Measurements from ENCODE around the gene CFI. TPM values are rescaled to one million over a fixed set of nuclear protein-coding genes. Genes with fewer than 3 reads are reported as not detected.

CFI gene
- total and polyA plus RNA-seq, 2 of the 8 experiments (the other 6 are each of a cell fraction or from before 2014, with no cell fraction given) = not detected

DNA sequence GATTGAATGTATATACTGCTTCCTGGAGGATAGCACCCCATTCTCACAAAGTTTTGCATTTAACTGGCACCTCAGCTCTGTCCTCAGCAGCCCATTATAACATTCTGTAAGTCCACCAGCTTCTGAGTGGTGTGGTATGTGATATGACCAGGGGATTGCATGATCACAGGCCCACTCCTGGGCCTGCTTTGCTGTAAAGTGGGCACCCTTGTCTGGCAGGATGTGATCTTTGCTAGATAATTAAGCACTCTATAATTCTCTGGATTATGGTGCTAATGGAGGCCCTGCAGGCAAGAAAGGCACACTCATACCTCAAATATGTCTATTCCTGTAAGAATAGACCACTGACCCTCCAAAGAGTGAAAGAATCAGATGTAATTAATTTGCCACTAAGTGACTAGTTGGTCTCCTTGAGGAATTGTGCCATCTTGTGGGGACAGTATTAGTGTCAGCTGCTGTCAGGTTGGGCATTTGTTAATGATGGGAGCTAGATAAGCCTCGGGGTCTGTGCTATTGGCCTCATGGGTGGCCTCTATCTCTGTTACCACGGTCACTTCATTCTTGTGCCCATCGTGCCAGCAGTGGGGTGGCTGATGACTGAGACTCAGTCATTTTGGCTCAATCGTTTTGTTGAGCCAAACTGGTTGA, 2.2 kb upstream of the CFI start:
- Histone ChIP-seq H3K79me2 (ENCODE audit: control insufficient read depth in 1 of 2, insufficient read depth in 2 of 2, low read length in 2 of 2) (no peaks in the 10 kb centered on the region), H3K23me2 (ENCODE audit: low read depth, low read length) (no peaks in the 10 kb centered on the region), H3K14ac (ENCODE audit: insufficient read length) (no peak overlapping the region), H2AFZ (ENCODE audit: low read length) (peak overlapping the region; percentile 1; the same call in 1 of the 2 replicates), H2BK120ac (replicated peaks; ENCODE audit: low read depth, low read length) (no peak overlapping the region), H3K27ac (ENCODE audit: low read depth, low read length) (no peak overlapping the region), H3K79me1 (ENCODE audit: low read depth, low read length) (no peaks in the 10 kb centered on the region), H2BK15ac (ENCODE audit: low read length) (no peak overlapping the region), H3K23ac (ENCODE audit: insufficient read length) (no peak overlapping the region), H3K27me3 (replicated peaks in 1 of 4; ENCODE audit: control insufficient read depth in 3 of 4, extremely low read depth in 1 of 4, insufficient read depth in 3 of 4, low read length in 3 of 4) (no peaks in the 10 kb centered on the region), H3K4me1 (replicated peaks in 1 of 4; ENCODE audit: control insufficient read depth in 3 of 4, insufficient read depth in 4 of 4, low read length in 3 of 4) (no peaks in the 10 kb centered on the region), H3K56ac (replicated peaks; ENCODE audit: insufficient read length, low read depth, low read length) (no peak overlapping the region), H3K4me2 (ENCODE audit: insufficient read depth in 1 of 2, low read depth in 2 of 2, low read length in 2 of 2) (no peak overlapping the region), H3K36me3 (ENCODE audit: control insufficient read depth in 2 of 4, insufficient read depth in 4 of 4, low read length in 3 of 4) (no peaks in the 10 kb centered on the region), H3K18ac (ENCODE audit: extremely low read depth, low read length) (no peak overlapping the region), H4K91ac (replicated peaks; ENCODE audit: insufficient read length, low read length) (no peak overlapping the region), H2BK5ac (ENCODE audit: low read depth, low read length) (no peak overlapping the region), H2BK20ac (ENCODE audit: low read length) (no peak overlapping the region), H3K4ac (replicated peaks; ENCODE audit: insufficient read length, low read depth, low read length) (no peak overlapping the region), H3K9ac (replicated peaks in 1 of 4; ENCODE audit: extremely low read depth in 1 of 4, low read depth in 3 of 4, low read length in 3 of 4) (no peak overlapping the region), H4K20me1 (replicated peaks in 1 of 2; ENCODE audit: control insufficient read depth in 1 of 2, insufficient read depth in 2 of 2, low read length in 2 of 2) (no peaks in the 10 kb centered on the region), H4K5ac (ENCODE audit: insufficient read length, low read depth, low read length) (no peak overlapping the region), H4K8ac (ENCODE audit: extremely low read depth, insufficient read depth, low read length) (no peak overlapping the region), H3K9me3 (ENCODE audit: insufficient read depth in 2 of 2, low read depth in 1 of 2, low read length in 1 of 2) (no peaks in the 10 kb centered on the region), H2AK5ac (ENCODE audit: low read depth, low read length) (no peak overlapping the region), H2BK12ac (ENCODE audit: low read depth, low read length) (no peak overlapping the region), H3K4me3 (ENCODE audit: extremely low read depth in 1 of 4, insufficient read depth in 2 of 4, low read depth in 3 of 4, low read length in 4 of 4) (no peak overlapping the region)
- POLR2A ChIA-PET (ENCODE audit: partially characterized antibody) = interaction anchor here (1.2 to 1.4 kb wide), 2 partner anchors 100 to 102 kb away, joined by 3 to 4 read pairs; partner anchors contain the start of gene CASP6
- DNase-seq (ENCODE audit: low read depth in 1 of 2, low spot score in 2 of 2) (no peak), FAIRE-seq (peak; percentile 71)
- 58% methylated on average over 4 of the region's 4 CpGs; no CpG with 5 or more reads in 1 of the 2 experiments for WGBS, 2 experiments (ENCODE audit: extremely low coverage in 1 of 2, insufficient coverage in 1 of 2, insufficient read length in 1 of 2, insufficient replicate concordance in 2 of 2, low coverage in 1 of 2, low lambda C conversion rate in 2 of 2, missing lambda C conversion rate in 1 of 2)
- CTCF ChIA-PET (ENCODE audit: partially characterized antibody) = interaction anchor here (0.6 to 1.8 kb wide), 15 partner anchors 9 to 1543 kb away, joined by 3 to 10 read pairs (median 3); partner anchors contain the start of gene CASP6
- TF ChIP-seq FOSL1 (IDR thresholded peaks at IDR 0.05; ENCODE audit: insufficient read depth, low read depth, low read length) (no peak), CTBP2 (IDR thresholded peaks at IDR 0.05; ENCODE audit: borderline replicate concordance, insufficient read depth, insufficient read length, low read length) (no peak), BCL11A (IDR thresholded peaks at IDR 0.05; ENCODE audit: low read depth in 2 of 2, low read length in 2 of 2) (no peak), YY1 (IDR thresholded peaks at IDR 0.05; ENCODE audit: low read depth, low read length) (no peak)
- TF ChIP-seq, protein P1, sequence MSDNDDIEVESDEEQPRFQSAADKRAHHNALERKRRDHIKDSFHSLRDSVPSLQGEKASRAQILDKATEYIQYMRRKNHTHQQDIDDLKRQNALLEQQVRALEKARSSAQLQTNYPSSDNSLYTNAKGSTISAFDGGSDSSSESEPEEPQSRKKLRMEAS (IDR thresholded peaks at IDR 0.05) = no peak
- TF ChIP-seq, protein P2, sequence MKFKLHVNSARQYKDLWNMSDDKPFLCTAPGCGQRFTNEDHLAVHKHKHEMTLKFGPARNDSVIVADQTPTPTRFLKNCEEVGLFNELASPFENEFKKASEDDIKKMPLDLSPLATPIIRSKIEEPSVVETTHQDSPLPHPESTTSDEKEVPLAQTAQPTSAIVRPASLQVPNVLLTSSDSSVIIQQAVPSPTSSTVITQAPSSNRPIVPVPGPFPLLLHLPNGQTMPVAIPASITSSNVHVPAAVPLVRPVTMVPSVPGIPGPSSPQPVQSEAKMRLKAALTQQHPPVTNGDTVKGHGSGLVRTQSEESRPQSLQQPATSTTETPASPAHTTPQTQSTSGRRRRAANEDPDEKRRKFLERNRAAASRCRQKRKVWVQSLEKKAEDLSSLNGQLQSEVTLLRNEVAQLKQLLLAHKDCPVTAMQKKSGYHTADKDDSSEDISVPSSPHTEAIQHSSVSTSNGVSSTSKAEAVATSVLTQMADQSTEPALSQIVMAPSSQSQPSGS (IDR thresholded peaks at IDR 0.05; ENCODE audit: low read length) = no peak
- TF ChIP-seq, protein P3, sequence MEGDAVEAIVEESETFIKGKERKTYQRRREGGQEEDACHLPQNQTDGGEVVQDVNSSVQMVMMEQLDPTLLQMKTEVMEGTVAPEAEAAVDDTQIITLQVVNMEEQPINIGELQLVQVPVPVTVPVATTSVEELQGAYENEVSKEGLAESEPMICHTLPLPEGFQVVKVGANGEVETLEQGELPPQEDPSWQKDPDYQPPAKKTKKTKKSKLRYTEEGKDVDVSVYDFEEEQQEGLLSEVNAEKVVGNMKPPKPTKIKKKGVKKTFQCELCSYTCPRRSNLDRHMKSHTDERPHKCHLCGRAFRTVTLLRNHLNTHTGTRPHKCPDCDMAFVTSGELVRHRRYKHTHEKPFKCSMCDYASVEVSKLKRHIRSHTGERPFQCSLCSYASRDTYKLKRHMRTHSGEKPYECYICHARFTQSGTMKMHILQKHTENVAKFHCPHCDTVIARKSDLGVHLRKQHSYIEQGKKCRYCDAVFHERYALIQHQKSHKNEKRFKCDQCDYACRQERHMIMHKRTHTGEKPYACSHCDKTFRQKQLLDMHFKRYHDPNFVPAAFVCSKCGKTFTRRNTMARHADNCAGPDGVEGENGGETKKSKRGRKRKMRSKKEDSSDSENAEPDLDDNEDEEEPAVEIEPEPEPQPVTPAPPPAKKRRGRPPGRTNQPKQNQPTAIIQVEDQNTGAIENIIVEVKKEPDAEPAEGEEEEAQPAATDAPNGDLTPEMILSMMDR (IDR thresholded peaks at IDR 0.05; ENCODE audit: control extremely low read depth in 1 of 3, insufficient read depth in 1 of 3, low read depth in 1 of 3, low read length in 3 of 3) = peak; percentile 21 to 76 (median 51); a peak in 3 of 4 replicates

Data from H1 (cell line).